HepG2 (cell line): Measurements from ENCODE around the gene PRKD2. TPM values are rescaled to one million over a fixed set of nuclear protein-coding genes. Genes with fewer than 3 reads are reported as not detected.

Experiments used
- CERS6 ChIP-seq: sonication (generic); formaldehyde crosslinking; IDR thresholded peaks from 2 replicates; pipeline ENCODE4 v1.5.0; 2020; ENCODE audit warnings: missing genetic modification reagents
- FLYWCH1 ChIP-seq: sonication (generic); formaldehyde crosslinking; IDR thresholded peaks from 2 replicates; pipeline ENCODE4 v1.8.1; 2023; ENCODE audit warnings: mild to moderate bottlenecking, missing genetic modification reagents
- HDAC6 ChIP-seq: fragments of 200-600 bp; sonication (generic); IDR thresholded peaks from 2 replicates; pipeline ENCODE4 v1.7.0; 2017; ENCODE audit warnings: mild to moderate bottlenecking, antibody characterized with exemption, low read length, low read depth
- HHEX ChIP-seq: IDR thresholded peaks from 2 replicates; pipeline ENCODE4 v1.6.1; 2016; ENCODE audit warnings: control low read depth
- KLF12 ChIP-seq: sonication (generic); formaldehyde crosslinking; IDR thresholded peaks from 2 replicates; pipeline ENCODE4 v1.4.0; 2020; ENCODE audit warnings: missing genetic modification reagents, borderline replicate concordance
- KLF9 ChIP-seq: IDR thresholded peaks from 2 replicates; pipeline ENCODE4 v1.6.1; 2016; ENCODE audit warnings: low read depth
- MXD3 ChIP-seq: IDR thresholded peaks from 2 replicates; pipeline ENCODE4 v1.6.1; 2016; ENCODE audit warnings: mild to moderate bottlenecking, missing biosample characterization, missing genetic modification reagents
- PAXIP1 ChIP-seq: sonication (generic); formaldehyde crosslinking; conservative IDR thresholded peaks from 2 replicates; pipeline ENCODE4 v1.4.0; 2020; ENCODE audit warnings: mild to moderate bottlenecking, missing genetic modification reagents, moderate library complexity
- PHF5A ChIP-seq: IDR thresholded peaks from one replicate; pipeline ENCODE4 v1.6.1; 2018; ENCODE audit warnings: low read depth, missing genetic modification reagents; ENCODE audit not compliant: unreplicated experiment
- SOX5 ChIP-seq: IDR thresholded peaks from 2 replicates; pipeline ENCODE4 v1.6.1; 2016; ENCODE audit warnings: borderline replicate concordance
- THYN1 ChIP-seq: sonication (generic); formaldehyde crosslinking; IDR thresholded peaks from 2 replicates; pipeline ENCODE4 v1.8.1; 2023; ENCODE audit warnings: low read depth, mild to moderate bottlenecking, moderate library complexity, missing genetic modification reagents, borderline replicate concordance
- YY1 ChIP-seq: IDR thresholded peaks from 2 replicates; pipeline ENCODE4 v1.6.1; 2011; ENCODE audit warnings: low read length, low read depth, moderate library complexity, mild to moderate bottlenecking; ENCODE audit not compliant: insufficient read depth, insufficient replicate concordance
- ZNF142 ChIP-seq: sonication (generic); formaldehyde crosslinking; IDR thresholded peaks from 2 replicates; pipeline ENCODE4 v1.4.0; 2020; ENCODE audit warnings: missing genetic modification reagents
- ZNF234 ChIP-seq: sonication (generic); formaldehyde crosslinking; conservative IDR thresholded peaks from 2 replicates; pipeline ENCODE4 v1.5.1; 2020; ENCODE audit warnings: mild to moderate bottlenecking, missing genetic modification reagents
- ZNF275 ChIP-seq: sonication (generic); formaldehyde crosslinking; IDR thresholded peaks from 2 replicates; pipeline ENCODE4 v1.8.0; 2022; ENCODE audit warnings: missing genetic modification reagents, mild to moderate bottlenecking, inconsistent platforms, borderline replicate concordance
- ZNF501 ChIP-seq: sonication (generic); formaldehyde crosslinking; IDR thresholded peaks from 2 replicates; pipeline ENCODE4 v1.5.1; 2020; ENCODE audit warnings: mild to moderate bottlenecking, moderate library complexity, missing genetic modification reagents
- ZSCAN22 ChIP-seq: sonication (generic); formaldehyde crosslinking; IDR thresholded peaks from 2 replicates; pipeline ENCODE4 v1.4.0; 2020; ENCODE audit warnings: mild to moderate bottlenecking, missing genetic modification reagents
- polyA plus RNA-seq, 8 experiments: library from polyadenylated mRNA; depleted of rRNA in 3 of 8; stranded (reverse) in 7 of 8; unstranded in 1 of 8; fragments of >200 nt; fragmentation: Illumina TruSeq in 4 of 8; extraction: Trizol in 4 of 8; gene quantifications; 2 replicates each; pipeline versions ENCODE4 v1.2.1 to v1.2.3, GENCODE V29; 2011 to 2016; ENCODE audit warnings: low read depth in 4 of 8, missing spikeins in 1 of 8, mixed read lengths in 1 of 8; ENCODE audit not compliant: insufficient read depth in 1 of 8
- total RNA-seq, 5 experiments: library from RNA; depleted of rRNA; stranded (reverse); fragments of >200 nt; fragmentation: Illumina TruSeq; extraction: Trizol; gene quantifications; 2 replicates each; pipeline ENCODE4 v1.2.3, GENCODE V29; 2016; ENCODE audit warnings: low read depth in 1 of 5

The PRKD2 gene
- total and polyA plus RNA-seq, 2 of the 13 experiments (the other 11 are each of a cell fraction or from before 2014, with no cell fraction given) = 6.7 to 7.3 TPM

GRCh38 chr19:46661020-46661731 is 55.7 kb downstream of the PRKD2 start, which contains the start of gene DACT3 (continued):
- TF ChIP-seq ZNF142 (CRISPR knock-in tag) (no peak), HHEX (CRISPR knock-in tag) (no peak), KLF12 (CRISPR knock-in tag) (no peak), SOX5 (no peak), THYN1 (CRISPR knock-in tag) (no peak), MXD3 (CRISPR knock-in tag) (0 out of 2 replicates have a peak, but pooled peaks have one; percentile 26), HDAC6 (no peak), ZNF234 (no peak), FLYWCH1 (no peak), ZNF275 (no peak), PAXIP1 (CRISPR knock-in tag) (no peak), ZNF501 (CRISPR knock-in tag) (no peak), PHF5A (CRISPR knock-in tag) (no peak), ZSCAN22 (CRISPR knock-in tag) (no peak), KLF9 (peak; percentile 92), CERS6 (CRISPR knock-in tag) (no peak), YY1 (no peak)
